ENCODE data around the gene CDK14.

DNA sequence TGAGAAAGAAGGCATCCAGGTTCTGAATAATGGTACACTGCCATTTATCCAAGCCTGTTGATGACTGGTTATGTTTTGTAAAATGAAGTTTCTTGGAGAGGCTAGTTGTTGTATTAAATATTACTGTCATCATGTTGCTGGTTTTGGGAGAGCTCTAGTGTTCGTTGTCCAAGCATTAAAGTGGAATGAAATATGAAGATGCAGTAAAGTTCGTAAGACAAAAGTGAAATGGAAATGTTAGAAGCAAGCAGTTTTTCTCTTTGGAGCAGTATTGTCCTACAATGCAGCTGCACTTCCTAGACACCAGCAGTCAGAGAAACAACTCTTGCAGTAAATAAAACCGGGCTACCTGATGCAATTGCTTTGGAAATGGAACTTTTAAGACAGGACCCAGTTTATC is 511.3 kb downstream of the CDK14 start:
- no peak for TF ChIP-seq CTCF (IDR thresholded peaks at IDR 0.05)
- TF ChIP-seq POLR2AphosphoS5 (IDR thresholded peaks at IDR 0.05): no peak
- no peak for TF ChIP-seq POLR2A (IDR thresholded peaks at IDR 0.05)

Data from upper lobe of left lung (tissue), 4 donors.